Bronchial epithelial cell (primary cell): ENCODE data around the gene STARD10. TPM values are rescaled to one million over a fixed set of nuclear protein-coding genes. Genes with fewer than 3 reads are reported as not detected.

Source experiments
- DNase-seq: peaks from one replicate; pipeline ENCODE4 v3.0.0-alpha.2; 2010; ENCODE audit warnings: low read depth
- FAIRE-seq: peaks from 2 replicates; lab custom pipeline; 2011; peaks lifted over from hg19 to GRCh38; lab: Jason Lieb, UNC
- H3K27me3 ChIP-seq: 2 replicates; pipeline ENCODE4 v1.5.1; 2011; ENCODE audit warnings: low read length; ENCODE audit not compliant: control insufficient read depth, insufficient read depth
- H3K36me3 ChIP-seq: 2 replicates; pipeline ENCODE4 v1.5.1; 2011; ENCODE audit warnings: low read length; ENCODE audit not compliant: control insufficient read depth, insufficient read depth
- H3K4me3 ChIP-seq: 2 replicates; pipeline ENCODE4 v1.5.1; 2011; ENCODE audit warnings: mild to moderate bottlenecking, low read depth, low read length, control low read depth
- CTCF ChIP-seq: IDR thresholded peaks from 2 replicates; pipeline ENCODE4 v1.5.1; 2011; ENCODE audit warnings: mild to moderate bottlenecking, moderate library complexity, low read length, control low read depth, inconsistent platforms; ENCODE audit not compliant: insufficient read depth, severe bottlenecking
- total RNA-seq: library from RNA; depleted of rRNA; stranded (reverse); fragments of >200 nt; gene quantifications from 2 replicates; pipeline ENCODE4 v1.2.1, GENCODE V29; 2014

STARD10 gene
- total RNA-seq, 1 donor from 2014 or later: 118 TPM

- Histone ChIP-seq H3K4me3 (no peak overlapping the region), H3K36me3 (no peaks in the 10 kb centered on the region), H3K27me3 (no peaks in the 10 kb centered on the region)
- no peak for TF ChIP-seq CTCF
- DNase-seq (peak; percentile 48), FAIRE-seq (no peak)
These were observed 55.4 kb downstream of the STARD10 start for GRCh38 chr11:72738199-72739141.

- Histone ChIP-seq H3K4me3 (no peak overlapping the region), H3K27me3 (no peaks in the 10 kb centered on the region), H3K36me3 (no peaks in the 10 kb centered on the region)
- no peak for DNase-seq
- no peak for TF ChIP-seq CTCF
- no peak for FAIRE-seq
These were observed 56.5 kb downstream of the STARD10 start for GRCh38 chr11:72737336-72737735.

- no peak for FAIRE-seq
- DNase-seq: peak; percentile 88
- TF ChIP-seq CTCF: no peak
These were observed 57.3 kb downstream of the STARD10 start for GRCh38 chr11:72736452-72737069.

GRCh38 chr11:72735495-72736027 lies 58.3 kb downstream of the STARD10 start:
- no peak for TF ChIP-seq CTCF
- peak; percentile 45 for DNase-seq
- no peaks in the 10 kb centered on the region for H3K36me3 ChIP-seq
- H3K27me3 ChIP-seq: no peaks in the 10 kb centered on the region
- H3K4me3 ChIP-seq: no peak overlapping the region
- no peak for FAIRE-seq

More at GRCh38 chr11:72736452-72737069, 57.3 kb downstream of the STARD10 start:
- no peak overlapping the region for H3K4me3 ChIP-seq
- no peaks in the 10 kb centered on the region for H3K27me3 ChIP-seq
- H3K36me3 ChIP-seq: no peaks in the 10 kb centered on the region

- Histone ChIP-seq H3K4me3 (no peak overlapping the region), H3K36me3 (no peaks in the 10 kb centered on the region), H3K27me3 (no peaks in the 10 kb centered on the region)
- TF ChIP-seq CTCF: no peak
- DNase-seq (no peak), FAIRE-seq (no peak)
These were observed 61.5 kb downstream of the STARD10 start for GRCh38 chr11:72732329-72732728.
